Measurements from ENCODE around the gene CD300A.

DNA sequence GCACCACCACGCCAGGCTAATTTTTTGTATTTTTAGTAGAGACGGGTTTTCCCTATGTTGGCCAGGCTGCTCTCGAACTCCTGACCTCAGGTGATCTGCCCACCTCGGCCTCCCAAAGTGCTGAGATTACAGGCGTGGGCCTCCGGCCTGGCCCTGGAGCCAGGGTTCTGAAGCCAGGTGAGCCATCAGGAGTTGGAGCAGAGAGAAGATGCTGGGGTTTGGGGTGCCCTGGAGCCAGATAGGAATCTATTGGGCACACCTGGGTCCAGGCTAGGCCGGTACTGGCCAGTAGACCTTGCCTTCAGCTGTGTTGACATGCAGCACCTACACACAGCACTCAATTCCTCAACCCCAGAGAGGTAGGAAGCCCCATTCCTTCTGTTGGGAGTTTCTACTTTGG, 5.4 kb upstream of the CD300A start:
- TF ChIP-seq POLR2A (IDR thresholded peaks at IDR 0.05; ENCODE audit: extremely low read depth, insufficient read length) (no peak), MYC (IDR thresholded peaks at IDR 0.05; ENCODE audit: low read depth, low read length) (no peak)
- TF ChIP-seq, protein P1, sequence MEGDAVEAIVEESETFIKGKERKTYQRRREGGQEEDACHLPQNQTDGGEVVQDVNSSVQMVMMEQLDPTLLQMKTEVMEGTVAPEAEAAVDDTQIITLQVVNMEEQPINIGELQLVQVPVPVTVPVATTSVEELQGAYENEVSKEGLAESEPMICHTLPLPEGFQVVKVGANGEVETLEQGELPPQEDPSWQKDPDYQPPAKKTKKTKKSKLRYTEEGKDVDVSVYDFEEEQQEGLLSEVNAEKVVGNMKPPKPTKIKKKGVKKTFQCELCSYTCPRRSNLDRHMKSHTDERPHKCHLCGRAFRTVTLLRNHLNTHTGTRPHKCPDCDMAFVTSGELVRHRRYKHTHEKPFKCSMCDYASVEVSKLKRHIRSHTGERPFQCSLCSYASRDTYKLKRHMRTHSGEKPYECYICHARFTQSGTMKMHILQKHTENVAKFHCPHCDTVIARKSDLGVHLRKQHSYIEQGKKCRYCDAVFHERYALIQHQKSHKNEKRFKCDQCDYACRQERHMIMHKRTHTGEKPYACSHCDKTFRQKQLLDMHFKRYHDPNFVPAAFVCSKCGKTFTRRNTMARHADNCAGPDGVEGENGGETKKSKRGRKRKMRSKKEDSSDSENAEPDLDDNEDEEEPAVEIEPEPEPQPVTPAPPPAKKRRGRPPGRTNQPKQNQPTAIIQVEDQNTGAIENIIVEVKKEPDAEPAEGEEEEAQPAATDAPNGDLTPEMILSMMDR (IDR thresholded peaks at IDR 0.05; ENCODE audit: low read depth, low read length), result no peak

Measured in NB4 (cell line).